Activated CD8-positive, alpha-beta T cell treated with anti-CD3 and anti-CD28 coated beads for 36 hours (primary cell): ENCODE results near the gene CLPTM1. TPM values are rescaled to one million over a fixed set of nuclear protein-coding genes. Genes with fewer than 3 reads are reported as not detected.
"Not testable (repeated sequence)": the region's sequence is repeated elsewhere in the genome, so short reads cannot be mapped to it uniquely, and the experiment has no call there.

ENCODE experiments used
- ATAC-seq: fragments of 200-7000 bp; cut with Tn5 transposase; one replicate; pipeline ENCODE4 v1.10.0; 2021; ENCODE audit warnings: mild to moderate bottlenecking, moderate library complexity
- CTCF ChIA-PET: fragments of 350-600 bp; sonication (Branson Sonifier 250); formaldehyde crosslinking; loops from one replicate; lab custom pipeline; 2021; ENCODE audit warnings: antibody characterized with exemption; lab: Charles Lee
- POLR2A ChIA-PET: fragments of 350-600 bp; sonication (Branson Sonifier 250); formaldehyde crosslinking; loops from one replicate; lab custom pipeline; 2021; ENCODE audit warnings: antibody characterized with exemption; lab: Charles Lee
- DNase-seq: peaks from one replicate; pipeline ENCODE4 v3.0.0-alpha.2; 2020
- H3K27ac Mint-ChIP-seq: one replicate; pipeline ENCODE4 v1.8.0; 2021; ENCODE audit warnings: mild to moderate bottlenecking, mixed read lengths
- H3K27me3 Mint-ChIP-seq: one replicate; pipeline ENCODE4 v1.8.0; 2021; ENCODE audit warnings: mixed read lengths
- H3K36me3 Mint-ChIP-seq: one replicate; pipeline ENCODE4 v1.8.0; 2021; ENCODE audit warnings: low read depth, mixed read lengths
- H3K4me1 Mint-ChIP-seq: one replicate; pipeline ENCODE4 v1.8.0; 2021; ENCODE audit warnings: low read depth, mixed read lengths
- H3K4me3 Mint-ChIP-seq: one replicate; pipeline ENCODE4 v1.8.0; 2021; ENCODE audit warnings: mild to moderate bottlenecking, moderate library complexity, mixed read lengths
- H3K9me3 Mint-ChIP-seq: one replicate; pipeline ENCODE4 v1.8.0; 2021; ENCODE audit warnings: mixed read lengths
- CTCF ChIP-seq: fragments of 200-600 bp; IDR thresholded peaks from one replicate; pipeline ENCODE4 v1.8.0; 2022; ENCODE audit warnings: antibody characterized with exemption, mild to moderate bottlenecking
- intact Hi-C: fragments of 100-400 bp; cut with micrococcal nuclease; formaldehyde crosslinking; loops from one replicate; pipeline ENCODE4 v1.10.0; 2022
- total RNA-seq, 2 experiments: library from RNA; stranded (reverse); gene quantifications; one replicate each; pipeline ENCODE4 v1.2.3, GENCODE V29; 2021

CLPTM1 gene
- total RNA-seq, 2 experiments from 2014 or later: 38.6 to 39.8 TPM

GRCh38 chr19:44908836-44909261, 46.3 kb upstream of the CLPTM1 start:
- Mint-ChIP-seq H3K4me3 (no peak overlapping the region), H3K9me3 (no peaks in the 10 kb centered on the region), H3K27me3 (peaks cover 35% of the 10 kb centered on the region), H3K36me3 (no peaks in the 10 kb centered on the region), H3K27ac (no peak overlapping the region), H3K4me1 (peaks cover 8% of the 10 kb centered on the region)
- no peak for DNase-seq
- no peak for ATAC-seq
- POLR2A ChIA-PET: no interaction called here
- CTCF ChIA-PET: interaction anchor here (1.5 kb wide), 1 partner anchor 43 kb away, joined by 8 read pairs; no protein-coding TSS in a partner anchor
- intact Hi-C loops: no loop called here
- TF ChIP-seq CTCF: no peak

GRCh38 chr19:44909775-44910174, 45.4 kb upstream of the CLPTM1 start:
- Mint-ChIP-seq H3K27me3 (peaks cover 42% of the 10 kb centered on the region), H3K9me3 (no peaks in the 10 kb centered on the region), H3K27ac (no peak overlapping the region), H3K4me1 (peaks cover 8% of the 10 kb centered on the region), H3K4me3 (no peak overlapping the region), H3K36me3 (no peaks in the 10 kb centered on the region)
- no peak for TF ChIP-seq CTCF
- ATAC-seq (no peak), DNase-seq (no peak)
- POLR2A ChIA-PET: interaction anchor here (0.7 to 1.1 kb wide), 3 partner anchors 15 to 183 kb away, joined by 3 read pairs; no protein-coding TSS in a partner anchor
- CTCF ChIA-PET: interaction anchor here (1.5 kb wide), 1 partner anchor 42 kb away, joined by 8 read pairs; no protein-coding TSS in a partner anchor
- intact Hi-C loops: no loop called here

- POLR2A ChIA-PET: interaction anchor here (0.7 to 1.6 kb wide), 5 partner anchors 10 to 40 kb away, joined by 3 to 6 read pairs (median 3); no protein-coding TSS in a partner anchor
- H3K36me3 Mint-ChIP-seq, H3K9me3 Mint-ChIP-seq, DNase-seq, H3K4me3 Mint-ChIP-seq, ATAC-seq, H3K27ac Mint-ChIP-seq, intact Hi-C loops, H3K4me1 Mint-ChIP-seq: not testable (repeated sequence)
- peaks cover 30% of the 10 kb centered on the region for H3K27me3 Mint-ChIP-seq
- CTCF ChIA-PET: interaction anchor here (0.7 to 1.7 kb wide), 3 partner anchors 10 to 45 kb away, joined by 3 to 5 read pairs (median 4); no protein-coding TSS in a partner anchor
Observed at GRCh38 chr19:44911896-44912295, 43.3 kb upstream of the CLPTM1 start.

- H3K27me3 Mint-ChIP-seq: peaks cover 28% of the 10 kb centered on the region
- DNase-seq: no peak
- ChIA-PET CTCF (interaction anchor here (1.6 kb wide), 1 partner anchor 11 kb away, joined by 4 read pairs; no protein-coding TSS in a partner anchor), POLR2A (interaction anchor here (1.4 to 1.6 kb wide), 2 partner anchors 11 to 21 kb away, joined by 3 to 6 read pairs; no protein-coding TSS in a partner anchor)
- H3K9me3 Mint-ChIP-seq: no peaks in the 10 kb centered on the region
- peaks cover 2% of the 10 kb centered on the region for H3K4me1 Mint-ChIP-seq
- no peak overlapping the region for H3K4me3 Mint-ChIP-seq
- no peaks in the 10 kb centered on the region for H3K36me3 Mint-ChIP-seq
- TF ChIP-seq CTCF: no peak
- intact Hi-C loops: no loop called here
- H3K27ac Mint-ChIP-seq: no peak overlapping the region
- ATAC-seq: no peak
Observed at GRCh38 chr19:44912854-44913253, 42.3 kb upstream of the CLPTM1 start.

GRCh38 chr19:44913512-44914432, 41.4 kb upstream of the CLPTM1 start:
- H3K9me3 Mint-ChIP-seq, ATAC-seq, H3K36me3 Mint-ChIP-seq, H3K27ac Mint-ChIP-seq, DNase-seq, intact Hi-C loops, H3K4me1 Mint-ChIP-seq: not testable (repeated sequence)
- CTCF ChIA-PET: interaction anchor here (1.6 kb wide), 1 partner anchor 12 kb away, joined by 4 read pairs; no protein-coding TSS in a partner anchor
- H3K27me3 Mint-ChIP-seq: peaks cover 25% of the 10 kb centered on the region
- POLR2A ChIA-PET: interaction anchor here (1.6 kb wide), 1 partner anchor 12 kb away, joined by 6 read pairs; no protein-coding TSS in a partner anchor
- H3K4me3 Mint-ChIP-seq: peak overlapping the region; percentile 82

- DNase-seq: peak; percentile 88
- ChIA-PET POLR2A (interaction anchor here (1.1 kb wide), 1 partner anchor 9 kb away, joined by 3 read pairs; no protein-coding TSS in a partner anchor), CTCF (interaction anchor here (0.9 to 1.9 kb wide), 2 partner anchors 11 to 37 kb away, joined by 5 to 10 read pairs; no protein-coding TSS in a partner anchor)
- Mint-ChIP-seq H3K27me3 (peaks cover 25% of the 10 kb centered on the region), H3K4me3 (peak within 1 kb of the TSS; percentile 82), H3K27ac (peak within 1 kb of the TSS; percentile 88)
- H3K4me1 Mint-ChIP-seq, H3K36me3 Mint-ChIP-seq, H3K9me3 Mint-ChIP-seq, intact Hi-C loops: not testable (repeated sequence)
- peak; percentile 97 for ATAC-seq
Observed at GRCh38 chr19:44914433-44915206, 40.6 kb upstream of the CLPTM1 start, which contains the start of gene APOC1. TSS of gene APOC1 (plus strand) at chr19:44914608. CDS start at chr19:44914892, 284 bp downstream.
